Mononuclear cell (primary cell): ENCODE measurements around the gene GMPPA. TPM values are rescaled to one million over a fixed set of nuclear protein-coding genes. Genes with fewer than 3 reads are reported as not detected.
A peak's percentile ranks its signal among the peaks of the same experiment; 100 is the strongest.

Experiments used
- H3K27me3 ChIP-seq: 2 replicates; pipeline ENCODE4 v1.6.0; 2011; ENCODE audit warnings: low read length, control low read depth; ENCODE audit not compliant: insufficient read depth
- H3K4me1 ChIP-seq: 2 replicates; pipeline ENCODE4 v1.5.1; 2011; ENCODE audit warnings: mild to moderate bottlenecking, low read length, control low read depth; ENCODE audit not compliant: insufficient read depth
- H3K4me3 ChIP-seq: 2 replicates; pipeline ENCODE4 v1.5.1; 2011; ENCODE audit warnings: mild to moderate bottlenecking, low read length, moderate library complexity
- H3K9me3 ChIP-seq: 2 replicates; pipeline ENCODE4 v1.5.1; 2011; ENCODE audit warnings: low read depth, mild to moderate bottlenecking, control low read depth, low read length
- total RNA-seq: library from RNA; depleted of rRNA; stranded (reverse); fragments of >200 nt; gene quantifications from one replicate; pipeline ENCODE4 v1.2.3, GENCODE V29; 2012

Gene GMPPA
- 12.0 TPM for total RNA-seq

GRCh38 chr2:219498280-219499057 lies at the start of gene GMPPA:
Gene GMPPA (plus strand): TSS chr2:219498891. CDS start chr2:219499976, 1,085 bp downstream.
- Histone ChIP-seq H3K27me3 (peaks cover 39% of the 10 kb centered on the region), H3K4me1 (peaks cover 32% of the 10 kb centered on the region), H3K9me3 (no peaks in the 10 kb centered on the region), H3K4me3 (peak within 1 kb of the TSS; percentile 64)

DNA sequence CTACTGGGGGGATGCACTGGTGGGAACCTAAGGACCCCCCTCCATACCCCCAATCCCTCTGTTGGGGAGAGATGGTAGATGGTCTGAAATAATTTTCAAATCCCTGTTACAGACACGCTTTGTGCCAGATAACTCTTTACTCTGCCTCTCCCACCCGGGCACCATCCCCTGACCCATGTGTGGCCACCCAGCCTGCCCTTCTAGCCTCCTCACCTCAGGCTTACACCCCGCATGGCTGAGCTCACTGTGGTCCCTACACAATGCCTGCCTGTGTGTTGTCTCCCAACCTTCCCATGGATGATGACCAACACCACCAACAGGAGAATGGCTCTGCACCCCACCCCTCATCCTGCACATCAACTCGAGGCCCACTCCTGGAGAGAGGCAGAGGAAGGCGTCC lies 49.1 kb upstream of the GMPPA start:
- H3K9me3 ChIP-seq: no peaks in the 10 kb centered on the region
- no peaks in the 10 kb centered on the region for H3K4me1 ChIP-seq
- H3K4me3 ChIP-seq: no peak overlapping the region
- H3K27me3 ChIP-seq: peaks cover 26% of the 10 kb centered on the region

DNA sequence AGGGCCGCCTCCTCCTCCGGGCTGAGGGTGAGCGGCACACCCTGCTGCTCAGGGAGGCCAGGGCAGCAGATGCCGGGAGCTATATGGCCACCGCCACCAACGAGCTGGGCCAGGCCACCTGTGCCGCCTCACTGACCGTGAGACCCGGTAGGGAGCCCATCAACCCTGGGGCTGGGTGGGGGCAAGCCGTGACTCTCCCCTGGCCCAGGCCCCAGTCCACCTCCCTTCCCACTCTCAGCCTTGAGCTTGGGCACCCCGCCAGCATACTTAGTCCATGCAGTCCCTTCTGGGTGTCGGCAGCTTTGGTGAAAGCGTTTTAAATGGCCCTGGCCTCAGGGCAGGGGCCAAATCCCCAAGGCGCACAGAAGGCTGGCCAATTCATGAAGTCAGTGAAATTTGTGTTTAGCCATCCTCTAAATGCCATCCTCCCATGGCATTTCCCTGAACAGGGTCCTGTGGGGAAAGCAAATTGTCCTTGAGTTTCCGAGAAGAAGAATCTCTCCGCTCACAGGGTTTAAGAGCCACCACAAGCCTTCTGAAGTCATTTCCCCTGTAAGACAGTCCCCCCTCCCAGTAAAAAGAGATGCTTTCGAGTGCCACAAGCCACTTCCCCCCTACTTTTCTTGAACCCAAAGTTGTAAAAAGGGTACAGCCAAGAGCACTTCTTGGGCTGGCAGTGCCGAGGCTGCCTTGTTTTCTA lies 46.9 kb upstream of the GMPPA start:
- no peak overlapping the region for H3K4me3 ChIP-seq

DNA sequence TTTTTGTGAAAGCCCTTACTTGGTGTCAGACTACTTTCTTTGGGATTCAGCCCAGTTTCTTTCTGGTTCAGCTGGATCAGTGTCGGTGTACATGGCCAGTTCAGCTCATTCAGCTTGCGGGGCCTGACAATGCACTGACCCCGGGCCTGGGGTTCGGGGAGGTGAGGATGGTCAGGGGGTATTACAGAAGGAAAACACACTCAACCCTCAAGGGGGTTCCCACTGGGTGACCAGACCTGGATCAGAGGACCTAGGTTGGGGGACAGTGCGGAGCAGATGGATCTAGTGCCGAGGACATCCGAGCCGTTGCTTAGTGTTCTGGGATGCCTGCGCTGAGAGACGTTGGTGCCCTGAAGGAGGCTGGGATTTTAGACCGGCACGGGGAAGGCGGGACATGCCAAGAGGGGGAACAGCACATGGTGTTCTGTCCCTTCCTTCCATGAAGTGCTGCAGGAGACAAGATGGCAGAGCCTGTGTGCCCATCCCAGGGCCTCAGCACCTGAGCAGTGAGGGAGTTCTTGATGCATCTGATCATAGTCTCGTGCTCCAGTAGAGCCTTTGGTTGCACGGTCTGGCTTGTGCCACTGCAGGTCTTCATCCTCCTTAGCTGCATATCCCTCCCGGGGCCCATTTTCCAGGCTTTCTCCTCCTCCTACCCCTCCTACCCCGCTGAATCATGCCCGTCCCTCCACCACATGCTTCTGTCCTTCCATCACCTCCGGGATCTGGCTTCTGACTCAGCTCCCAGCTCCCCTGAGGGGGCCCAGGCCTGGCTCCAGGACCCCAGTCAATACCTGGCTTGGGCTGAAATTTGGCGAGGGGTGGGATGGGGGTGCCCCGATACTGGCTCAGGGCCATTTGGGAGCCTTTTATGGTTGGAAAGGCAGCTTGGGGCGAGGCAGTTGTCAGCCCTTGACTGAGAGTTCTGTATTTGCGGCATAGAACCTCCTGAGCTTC lies 46.1 kb upstream of the GMPPA start:
- no peak overlapping the region for H3K4me3 ChIP-seq
- peaks cover 17% of the 10 kb centered on the region for H3K27me3 ChIP-seq
- H3K4me1 ChIP-seq: no peaks in the 10 kb centered on the region
- H3K9me3 ChIP-seq: no peaks in the 10 kb centered on the region

More for the DNA sequence above, 46.9 kb upstream of the GMPPA start:
- no peaks in the 10 kb centered on the region for H3K9me3 ChIP-seq
- H3K27me3 ChIP-seq: peaks cover 21% of the 10 kb centered on the region
- no peaks in the 10 kb centered on the region for H3K4me1 ChIP-seq

DNA sequence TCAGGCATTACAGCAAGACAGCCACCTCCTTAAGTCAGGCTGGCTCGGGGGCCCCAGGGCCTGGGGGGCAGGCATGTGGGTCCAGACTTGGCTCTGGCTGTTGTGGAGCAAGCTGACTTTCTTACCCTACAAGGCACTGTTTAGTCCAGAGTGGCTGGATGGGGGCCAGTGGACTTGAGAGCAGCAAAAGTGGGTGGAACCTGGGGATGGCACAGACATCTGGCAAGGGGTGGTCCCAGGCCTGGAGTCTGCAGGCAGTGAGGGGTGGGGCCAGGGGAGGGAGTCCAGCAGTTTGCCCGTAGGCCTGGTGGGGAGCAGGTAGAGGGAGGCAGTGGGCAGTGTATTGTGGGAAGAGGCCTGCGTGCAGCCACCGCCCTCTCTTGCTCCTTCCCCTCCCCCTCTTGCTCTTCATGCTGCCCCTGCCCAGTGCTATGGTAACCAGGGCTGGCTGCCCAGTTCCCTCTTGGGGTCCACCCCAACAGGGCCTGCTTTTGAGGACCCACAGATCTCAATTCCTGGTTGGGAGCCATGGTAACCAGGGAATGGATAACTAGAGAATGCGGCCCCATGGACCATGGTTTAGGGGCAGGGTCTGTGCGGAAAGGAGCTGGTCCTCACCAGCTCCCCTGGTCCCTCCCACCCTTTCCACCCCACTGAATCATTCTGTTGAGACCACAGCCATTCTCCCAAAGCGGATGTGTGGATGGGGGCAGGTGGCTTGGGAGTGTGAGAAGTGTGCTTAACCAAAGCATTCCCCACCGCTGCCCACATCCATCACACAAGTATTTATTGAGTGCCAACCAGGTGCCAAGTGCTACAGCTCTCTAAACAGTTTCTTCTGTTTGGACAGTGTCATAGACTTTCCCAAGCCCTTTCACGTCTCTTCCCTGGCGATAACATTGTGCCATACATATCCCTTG lies 44.8 kb upstream of the GMPPA start:
- Histone ChIP-seq H3K4me3 (no peak overlapping the region), H3K27me3 (peaks cover 15% of the 10 kb centered on the region), H3K9me3 (no peaks in the 10 kb centered on the region), H3K4me1 (no peaks in the 10 kb centered on the region)

DNA sequence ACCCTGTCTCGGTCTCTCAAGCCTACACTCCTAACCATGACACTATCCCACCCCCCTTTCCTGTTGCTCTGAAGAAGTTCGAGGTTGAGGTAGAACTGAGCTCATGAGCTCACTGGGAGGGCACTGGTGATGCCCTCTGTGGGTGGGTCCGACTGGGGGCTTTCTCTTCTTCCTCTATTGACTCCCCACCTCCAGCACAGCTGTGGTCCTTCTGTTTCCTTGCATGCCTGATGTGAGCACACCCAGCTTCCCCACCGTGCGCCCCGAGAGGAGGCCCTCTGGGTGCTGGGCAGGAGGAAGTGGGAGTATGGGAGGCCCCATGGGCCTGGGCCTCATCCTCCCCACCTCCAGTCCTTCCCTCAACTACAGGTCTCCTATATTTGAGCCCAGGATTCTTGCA lies 43.1 kb upstream of the GMPPA start:
- Histone ChIP-seq H3K4me1 (no peaks in the 10 kb centered on the region), H3K9me3 (no peaks in the 10 kb centered on the region), H3K27me3 (peaks cover under 1% of the 10 kb centered on the region), H3K4me3 (no peak overlapping the region)

GRCh38 chr2:219457784-219458369 lies 40.8 kb upstream of the GMPPA start:
- Histone ChIP-seq H3K4me1 (no peaks in the 10 kb centered on the region), H3K9me3 (no peaks in the 10 kb centered on the region), H3K4me3 (no peak overlapping the region), H3K27me3 (no peaks in the 10 kb centered on the region)

- H3K9me3 ChIP-seq: no peaks in the 10 kb centered on the region
- no peaks in the 10 kb centered on the region for H3K27me3 ChIP-seq
- no peak overlapping the region for H3K4me3 ChIP-seq
- H3K4me1 ChIP-seq: no peaks in the 10 kb centered on the region
Observed at GRCh38 chr2:219458996-219459395, 39.7 kb upstream of the GMPPA start.

DNA sequence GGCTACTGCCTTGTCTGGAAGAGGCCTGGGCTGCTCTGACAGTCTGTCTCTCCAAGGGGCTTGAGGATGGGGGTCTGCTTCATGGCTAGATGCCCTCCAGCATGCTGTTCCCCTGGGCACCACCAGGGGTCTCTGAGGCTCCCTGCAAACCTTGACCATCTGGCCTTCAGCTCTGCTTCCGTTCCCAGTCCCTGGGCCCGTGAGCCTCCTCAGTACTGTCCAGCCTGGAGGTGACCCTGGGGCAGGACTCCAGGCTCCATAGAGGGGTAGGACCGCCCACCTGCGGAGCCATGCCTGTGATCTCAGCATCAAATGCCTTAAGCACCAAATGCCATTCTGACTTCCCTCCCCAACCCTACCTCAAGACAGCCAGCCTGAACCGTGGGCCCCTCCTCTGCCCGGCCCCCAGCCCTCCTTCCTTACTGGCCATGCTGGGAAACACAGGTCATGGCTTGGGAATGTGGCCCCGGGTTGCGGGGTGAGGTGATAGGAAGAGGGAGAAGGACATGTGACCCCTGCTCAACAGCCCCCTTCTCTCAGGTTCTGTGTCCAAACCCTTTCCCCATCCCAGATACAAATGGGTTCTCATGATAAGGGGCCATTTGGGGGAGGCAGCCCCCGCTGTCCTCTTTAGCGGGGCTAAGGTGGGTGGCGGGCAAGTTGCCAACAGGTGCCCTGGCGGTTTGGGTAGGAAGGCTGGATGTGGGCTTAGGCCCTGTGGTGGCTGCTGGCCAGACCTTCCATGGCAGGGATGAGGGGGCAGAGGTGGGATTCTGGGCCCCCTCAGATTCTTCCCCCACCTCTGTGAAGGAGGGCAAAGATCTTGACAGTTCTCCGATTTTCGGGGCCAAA lies 39.0 kb upstream of the GMPPA start:
- Histone ChIP-seq H3K4me1 (no peaks in the 10 kb centered on the region), H3K4me3 (no peak overlapping the region), H3K27me3 (no peaks in the 10 kb centered on the region), H3K9me3 (no peaks in the 10 kb centered on the region)

DNA sequence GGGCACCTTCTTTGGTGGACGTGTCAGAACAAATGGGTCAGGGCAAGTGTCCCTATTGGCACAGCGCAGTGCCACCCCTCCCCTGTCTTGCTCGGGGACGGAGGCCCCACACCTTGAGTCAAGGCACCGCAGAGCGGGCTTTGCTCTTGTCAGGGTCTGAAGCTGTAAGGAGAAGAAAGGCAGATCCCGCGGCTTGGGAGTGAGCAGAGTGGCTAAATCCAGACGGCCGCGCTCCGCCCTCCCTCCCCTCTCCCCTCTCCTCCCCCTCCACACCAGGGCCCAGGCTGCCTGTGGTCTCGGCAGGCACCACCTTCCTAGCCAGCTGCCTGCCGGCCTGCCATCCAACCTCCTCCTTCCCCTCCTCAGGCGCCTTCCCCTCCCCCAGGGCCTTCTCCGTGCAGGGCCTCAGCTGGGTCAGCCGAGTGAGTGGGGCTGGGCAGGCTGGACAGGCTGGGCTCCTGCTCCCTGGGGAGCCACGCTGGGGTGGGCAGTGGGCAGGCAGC lies 38.2 kb upstream of the GMPPA start:
- Histone ChIP-seq H3K4me1 (no peaks in the 10 kb centered on the region), H3K9me3 (no peaks in the 10 kb centered on the region), H3K4me3 (no peak overlapping the region), H3K27me3 (no peaks in the 10 kb centered on the region)

- no peak overlapping the region for H3K4me3 ChIP-seq
Observed at GRCh38 chr2:219461047-219461514, 37.6 kb upstream of the GMPPA start.

GRCh38 chr2:219461669-219462068 lies 37.0 kb upstream of the GMPPA start:
- Histone ChIP-seq H3K4me3 (no peak overlapping the region), H3K9me3 (no peaks in the 10 kb centered on the region), H3K4me1 (no peaks in the 10 kb centered on the region), H3K27me3 (no peaks in the 10 kb centered on the region)

More at GRCh38 chr2:219461047-219461514, 37.6 kb upstream of the GMPPA start:
- Histone ChIP-seq H3K27me3 (no peaks in the 10 kb centered on the region), H3K4me1 (no peaks in the 10 kb centered on the region), H3K9me3 (no peaks in the 10 kb centered on the region)

- Histone ChIP-seq H3K27me3 (no peaks in the 10 kb centered on the region), H3K4me3 (no peak overlapping the region), H3K9me3 (no peaks in the 10 kb centered on the region), H3K4me1 (no peaks in the 10 kb centered on the region)
Observed at GRCh38 chr2:219462349-219462748, 36.3 kb upstream of the GMPPA start.
